ENCODE results near the gene SPAG9.

- TF ChIP-seq EZH2phosphoT487 (IDR thresholded peaks at IDR 0.05; ENCODE audit: low read length) (no peak), CTCF (IDR thresholded peaks at IDR 0.05; ENCODE audit: low read length) (no peak)
Observed at GRCh38 chr17:51083981-51084380, 36.7 kb downstream of the SPAG9 start.

Data from MM.1S (cell line).